HG03571 (cell line): ENCODE data around the gene ARSK.
"Not testable (repeated sequence)": the region's sequence is repeated elsewhere in the genome, so short reads cannot be mapped to it uniquely, and the experiment has no call there.

ENCODE experiments used
- ATAC-seq: cut with Tn5 transposase; IDR thresholded peaks from one replicate; pipeline ENCODE4 v1.9.1; 2021; ENCODE audit not compliant: unreplicated experiment

ARSK gene

GRCh38 chr5:95620870-95621838 is 66.3 kb downstream of the ARSK start:
- peak; percentile 49 for ATAC-seq

- no peak for ATAC-seq
Observed at GRCh38 chr5:95621839-95622629, 67.1 kb downstream of the ARSK start.

- ATAC-seq: no peak
Observed at GRCh38 chr5:95623706-95624105, 68.8 kb downstream of the ARSK start.

- ATAC-seq: no peak
Observed at GRCh38 chr5:95624368-95624767, 69.5 kb downstream of the ARSK start.

- no peak for ATAC-seq
Observed at GRCh38 chr5:95626701-95627100, 71.8 kb downstream of the ARSK start.

- ATAC-seq: no peak
Observed at GRCh38 chr5:95627971-95628810, 73.3 kb downstream of the ARSK start.

GRCh38 chr5:95628933-95629332 is 74.0 kb downstream of the ARSK start:
- no peak for ATAC-seq

GRCh38 chr5:95630394-95630917 is 75.6 kb downstream of the ARSK start:
- no peak for ATAC-seq

GRCh38 chr5:95631255-95631958 is 76.5 kb downstream of the ARSK start:
- ATAC-seq: no peak

GRCh38 chr5:95631991-95632675 is 77.2 kb downstream of the ARSK start:
- peak; percentile 96 for ATAC-seq

- ATAC-seq: not testable (repeated sequence)
Observed at GRCh38 chr5:95632942-95633341, 78.0 kb downstream of the ARSK start.

GRCh38 chr5:95633671-95634070 is 78.8 kb downstream of the ARSK start:
- ATAC-seq: no peak

GRCh38 chr5:95634081-95634480 is 79.2 kb downstream of the ARSK start:
- no peak for ATAC-seq

- no peak for ATAC-seq
Observed at GRCh38 chr5:95638632-95639031, 83.7 kb downstream of the ARSK start.

- no peak for ATAC-seq
Observed at GRCh38 chr5:95641741-95642220, 86.9 kb downstream of the ARSK start.

GRCh38 chr5:95643152-95643551 is 88.3 kb downstream of the ARSK start:
- ATAC-seq: no peak

GRCh38 chr5:95644351-95645042 is 89.6 kb downstream of the ARSK start:
- ATAC-seq: peak; percentile 33

GRCh38 chr5:95646226-95646568 is 91.3 kb downstream of the ARSK start:
- not testable (repeated sequence) for ATAC-seq
